WI38 (cell line): ENCODE measurements around the gene RFESD.

Source experiments
- H3K4me3 ChIP-seq: 2 replicates; pipeline ENCODE4 v1.5.1; 2011; ENCODE audit warnings: low read depth, mild to moderate bottlenecking, control low read depth, low read length
- CTCF ChIP-seq: IDR thresholded peaks from 2 replicates; pipeline ENCODE4 v1.5.1; 2012; ENCODE audit warnings: low read depth, mild to moderate bottlenecking, control low read depth, low read length

Gene RFESD

GRCh38 chr5:95652849-95653248 lies 6.3 kb downstream of the RFESD start:
- no peak for TF ChIP-seq CTCF
- H3K4me3 ChIP-seq = no peak overlapping the region

- H3K4me3 ChIP-seq = no peak overlapping the region
- TF ChIP-seq CTCF = no peak
Measured at GRCh38 chr5:95654196-95654595, 7.6 kb downstream of the RFESD start.

- TF ChIP-seq CTCF = no peak
- no peak overlapping the region for H3K4me3 ChIP-seq
Measured at GRCh38 chr5:95655575-95655974, 9.0 kb downstream of the RFESD start.

- H3K4me3 ChIP-seq = no peak overlapping the region
- no peak for TF ChIP-seq CTCF
Measured at GRCh38 chr5:95660060-95660459, 13.5 kb downstream of the RFESD start.

- no peak for TF ChIP-seq CTCF
- no peak overlapping the region for H3K4me3 ChIP-seq
Measured at GRCh38 chr5:95662946-95663345, 16.4 kb downstream of the RFESD start.

- no peak overlapping the region for H3K4me3 ChIP-seq
- TF ChIP-seq CTCF = peak; percentile 58; the same call in 1 of the 2 replicates
Measured at GRCh38 chr5:95664204-95664786, 17.7 kb downstream of the RFESD start.

- TF ChIP-seq CTCF = no peak
- no peak overlapping the region for H3K4me3 ChIP-seq
Measured at GRCh38 chr5:95667061-95667618, 20.6 kb downstream of the RFESD start.
